HEK293 (cell line): Measurements from ENCODE around the gene CHEK2.

Experiments used
- CTCF ChIA-PET: fragments of 350-600 bp; formaldehyde crosslinking; extraction: SDS; loops from one replicate; lab custom pipeline; 2021; ENCODE audit warnings: antibody characterized with exemption; lab: Yijun Ruan, JAX
- POLR2A ChIA-PET: fragments of 300-600 bp; formaldehyde crosslinking; extraction: SDS; loops from one replicate; lab custom pipeline; 2020; ENCODE audit warnings: antibody characterized with exemption, inconsistent platforms; lab: Yijun Ruan, JAX
- H3K27ac ChIP-seq: fragments of 200-500 bp; sonication (Bioruptor generic); 2 replicates; pipeline ENCODE4 v1.5.1; 2014; ENCODE audit warnings: low read depth, low read length, control low read depth, inconsistent platforms; ENCODE audit errors: extremely low read depth
- H3K36me3 ChIP-seq, 2 experiments: fragments of 200-500 bp in 1 of 2; sonication (Bioruptor generic) in 1 of 2; 1 replicate in 1 of 2; 2 replicates in 1 of 2; pipeline ENCODE4 v1.5.1; 2014 to 2017; ENCODE audit warnings: inconsistent platforms in 2 of 2, low read length in 2 of 2; ENCODE audit not compliant: control insufficient read depth in 2 of 2, insufficient read depth in 1 of 2
- H3K4me1 ChIP-seq: fragments of 200-500 bp; sonication (Bioruptor generic); 2 replicates; pipeline ENCODE4 v1.5.1; 2014; ENCODE audit warnings: mild to moderate bottlenecking, low read length, inconsistent platforms; ENCODE audit not compliant: control insufficient read depth, insufficient read depth
- H3K4me3 ChIP-seq: 2 replicates; pipeline ENCODE4 v1.5.1; 2011; ENCODE audit warnings: low read depth, mild to moderate bottlenecking, control low read depth, low read length, moderate library complexity
- H3K9me3 ChIP-seq: fragments of 200-500 bp; sonication (Bioruptor generic); 2 replicates; pipeline ENCODE4 v1.5.1; 2014; ENCODE audit warnings: low read depth, low read length, inconsistent platforms; ENCODE audit not compliant: control insufficient read depth, insufficient read depth
- IKZF3 ChIP-seq: fragments of 450-650 bp; IDR thresholded peaks from 2 replicates; pipeline ENCODE4 v1.5.0; 2018; ENCODE audit warnings: missing biosample characterization, mild to moderate bottlenecking, missing genetic modification characterization, moderate library complexity
- KLF8 ChIP-seq: fragments of 450-650 bp; formaldehyde crosslinking; IDR thresholded peaks from 2 replicates; pipeline ENCODE4 v1.5.1; 2016; ENCODE audit warnings: missing biosample characterization, missing genetic modification characterization
- MEIS1 ChIP-seq: sonication (generic); formaldehyde crosslinking; IDR thresholded peaks from 2 replicates; pipeline ENCODE4 v1.8.1; 2022; ENCODE audit warnings: missing genetic modification reagents, mild to moderate bottlenecking, borderline replicate concordance
- PRDM10 ChIP-seq: fragments of 450-650 bp; formaldehyde crosslinking; IDR thresholded peaks from 2 replicates; pipeline ENCODE4 v1.5.1; 2016; ENCODE audit warnings: missing biosample characterization, missing genetic modification characterization
- SP7 ChIP-seq: fragments of 450-650 bp; formaldehyde crosslinking; IDR thresholded peaks from 2 replicates; pipeline ENCODE4 v1.5.1; 2016; ENCODE audit warnings: missing biosample characterization, missing genetic modification characterization
- TRIM28 ChIP-seq: IDR thresholded peaks from 2 replicates; pipeline ENCODE4 v1.6.1; 2011; ENCODE audit warnings: low read length, control low read depth, borderline replicate concordance
- WT1 ChIP-seq: fragments of 450-650 bp; formaldehyde crosslinking; IDR thresholded peaks from 2 replicates; pipeline ENCODE4 v1.5.1; 2016; ENCODE audit warnings: missing biosample characterization, missing genetic modification characterization
- ZBTB1 ChIP-seq: fragments of 450-650 bp; formaldehyde crosslinking; IDR thresholded peaks from 2 replicates; pipeline ENCODE4 v1.5.1; 2016; ENCODE audit warnings: missing biosample characterization, missing genetic modification characterization
- ZEB2 ChIP-seq: fragments of 450-650 bp; formaldehyde crosslinking; IDR thresholded peaks from 2 replicates; pipeline ENCODE4 v1.5.1; 2016; ENCODE audit warnings: missing biosample characterization, missing genetic modification characterization
- ZFP3 ChIP-seq: fragments of 450-650 bp; formaldehyde crosslinking; IDR thresholded peaks from 2 replicates; pipeline ENCODE4 v1.5.1; 2016; ENCODE audit warnings: low read depth, missing biosample characterization, missing genetic modification characterization
- ZFP41 ChIP-seq: fragments of 450-650 bp; formaldehyde crosslinking; IDR thresholded peaks from 2 replicates; pipeline ENCODE4 v1.5.1; 2016; ENCODE audit warnings: missing biosample characterization, missing genetic modification characterization, borderline replicate concordance
- ZNF10 ChIP-seq: fragments of 450-650 bp; formaldehyde crosslinking; IDR thresholded peaks from 2 replicates; pipeline ENCODE4 v1.5.1; 2017; ENCODE audit warnings: missing biosample characterization, missing genetic modification characterization
- ZNF121 ChIP-seq: fragments of 450-650 bp; formaldehyde crosslinking; IDR thresholded peaks from 2 replicates; pipeline ENCODE4 v1.5.1; 2016; ENCODE audit warnings: missing biosample characterization, missing genetic modification characterization
- ZNF202 ChIP-seq: fragments of 450-650 bp; formaldehyde crosslinking; IDR thresholded peaks from 2 replicates; pipeline ENCODE4 v1.5.1; 2016; ENCODE audit warnings: missing biosample characterization, missing genetic modification characterization, borderline replicate concordance
- ZNF274 ChIP-seq, 2 experiments: fragments of 200-500 bp in 1 of 2; fragments of 450-650 bp in 1 of 2; sonication (Bioruptor generic) in 1 of 2; formaldehyde crosslinking in 1 of 2; IDR thresholded peaks; 2 replicates each; pipeline versions ENCODE4 v1.5.1 to v1.6.1; 2014 to 2016; ENCODE audit warnings: borderline replicate concordance in 1 of 2, inconsistent platforms in 1 of 2, low read length in 1 of 2, missing biosample characterization in 1 of 2, missing genetic modification characterization in 1 of 2
- ZNF292 ChIP-seq: fragments of 450-650 bp; formaldehyde crosslinking; IDR thresholded peaks from 2 replicates; pipeline ENCODE4 v1.5.1; 2016; ENCODE audit warnings: low read depth, missing biosample characterization, missing genetic modification characterization, borderline replicate concordance
- ZNF473 ChIP-seq: fragments of 450-650 bp; formaldehyde crosslinking; IDR thresholded peaks from 2 replicates; pipeline ENCODE4 v1.5.1; 2017; ENCODE audit warnings: missing biosample characterization, missing genetic modification characterization
- ZNF549 ChIP-seq: fragments of 450-650 bp; IDR thresholded peaks from 2 replicates; pipeline ENCODE4 v1.5.1; 2018; ENCODE audit warnings: missing biosample characterization, missing genetic modification characterization, mild to moderate bottlenecking, inconsistent platforms, moderate library complexity
- ZNF624 ChIP-seq: fragments of 450-650 bp; formaldehyde crosslinking; IDR thresholded peaks from 2 replicates; pipeline ENCODE4 v1.5.1; 2017; ENCODE audit warnings: missing biosample characterization, missing genetic modification characterization
- ZNF785 ChIP-seq: fragments of 450-650 bp; formaldehyde crosslinking; IDR thresholded peaks from 2 replicates; pipeline ENCODE4 v1.5.1; 2016; ENCODE audit warnings: missing biosample characterization, missing genetic modification characterization
- ZSCAN16 ChIP-seq: fragments of 450-650 bp; formaldehyde crosslinking; IDR thresholded peaks from 2 replicates; pipeline ENCODE4 v1.5.1; 2016; ENCODE audit warnings: missing biosample characterization, missing genetic modification characterization

Gene CHEK2

GRCh38 chr22:28736301-28737155 is 5.1 kb downstream of the CHEK2 start:
- POLR2A ChIA-PET, result no interaction called here
- no peak overlapping the region for H3K27ac ChIP-seq
- H3K36me3 ChIP-seq, result peaks cover 24 to 29% of the 10 kb centered on the region in 2 experiments; a peak in 2 of 3 replicates
- H3K9me3 ChIP-seq, result no peaks in the 10 kb centered on the region
- CTCF ChIA-PET, result no interaction called here
- no peak overlapping the region for H3K4me3 ChIP-seq
- H3K4me1 ChIP-seq, result no peaks in the 10 kb centered on the region
- no peak for TF ChIP-seq ZNF202 (tag by site-specific recombination)
- no peak for TF ChIP-seq ZNF624 (tag by site-specific recombination)
- TF ChIP-seq ZFP41 (tag by site-specific recombination), result no peak
- no peak for TF ChIP-seq ZEB2
- TF ChIP-seq SP7, result no peak
- TF ChIP-seq ZNF121 (tag by site-specific recombination), result no peak
- TF ChIP-seq PRDM10 (tag by site-specific recombination), result peak; percentile 64
- no peak for TF ChIP-seq KLF8 (tag by site-specific recombination)

- Histone ChIP-seq H3K27ac (no peak overlapping the region; the same call in 1 of the 2 replicates), H3K4me1 (no peaks in the 10 kb centered on the region), H3K9me3 (no peaks in the 10 kb centered on the region), H3K36me3 (peaks cover 29 to 37% of the 10 kb centered on the region in 2 experiments; a peak in 2 of 3 replicates), H3K4me3 (no peak overlapping the region)
- ChIA-PET CTCF (interaction anchor here (0.8 kb wide), 1 partner anchor 26 kb away, joined by 6 read pairs; no protein-coding TSS in a partner anchor), POLR2A (no interaction called here)
- no peak for TF ChIP-seq ZFP3 (tag by site-specific recombination)
- TF ChIP-seq ZSCAN16, result no peak
- TF ChIP-seq ZNF274 (IDR thresholded peaks at IDR 0.05; ENCODE audit: low read length), result no peak
- no peak for TF ChIP-seq ZNF274 (tag by site-specific recombination; IDR thresholded peaks at IDR 0.05; ENCODE audit: borderline replicate concordance)
- no peak for TF ChIP-seq WT1 (tag by site-specific recombination)
- TF ChIP-seq ZNF10, result no peak
- no peak for TF ChIP-seq ZBTB1 (tag by site-specific recombination)
- TF ChIP-seq ZNF473 (tag by site-specific recombination), result no peak
- TF ChIP-seq ZNF785 (tag by site-specific recombination), result no peak
- TF ChIP-seq ZNF292 (tag by site-specific recombination), result no peak
- no peak for TF ChIP-seq MEIS1 (CRISPR knock-in tag)
- TF ChIP-seq TRIM28, result no peak
- TF ChIP-seq IKZF3, result no peak
- no peak for TF ChIP-seq SP7
- TF ChIP-seq ZNF549, result no peak
Observed at GRCh38 chr22:28734393-28734792, 7.2 kb downstream of the CHEK2 start.
